H9 (cell line): ENCODE data around the gene RPP38. TPM values are rescaled to one million over a fixed set of nuclear protein-coding genes. Genes with fewer than 3 reads are reported as not detected.

ENCODE experiments used
- DNase-seq: peaks from one replicate; pipeline ENCODE4 v3.0.0-alpha.2; 2017
- H2AFZ ChIP-seq: one replicate; pipeline ENCODE4 v1.6.1; 2013; ENCODE audit warnings: mild to moderate bottlenecking, low read length, control low read depth, moderate library complexity
- H2AK5ac ChIP-seq: 2 replicates; pipeline ENCODE4 v1.6.1; 2013; ENCODE audit warnings: low read length, control low read depth, mixed read lengths; ENCODE audit not compliant: insufficient read length
- H2BK120ac ChIP-seq: one replicate; pipeline ENCODE4 v1.6.1; 2013; ENCODE audit warnings: low read depth, mild to moderate bottlenecking, low read length, control low read depth, inconsistent platforms; ENCODE audit not compliant: poor library complexity, severe bottlenecking
- H2BK12ac ChIP-seq: 2 replicates; pipeline ENCODE4 v1.6.1; 2013; ENCODE audit warnings: low read length, control low read depth, mixed read lengths, low read depth; ENCODE audit not compliant: insufficient read length
- H2BK15ac ChIP-seq: 2 replicates; pipeline ENCODE4 v1.6.1; 2013; ENCODE audit warnings: low read depth, low read length, control low read depth
- H2BK20ac ChIP-seq: one replicate; pipeline ENCODE4 v1.6.1; 2013; ENCODE audit warnings: low read depth, mild to moderate bottlenecking, low read length, control low read depth, inconsistent platforms; ENCODE audit not compliant: poor library complexity, severe bottlenecking
- H2BK5ac ChIP-seq: 2 replicates; pipeline ENCODE4 v1.6.1; 2013; ENCODE audit warnings: low read length, control low read depth, mixed read lengths; ENCODE audit not compliant: insufficient read length
- H3K14ac ChIP-seq: 2 replicates; pipeline ENCODE4 v1.6.1; 2013; ENCODE audit warnings: low read length, control low read depth; ENCODE audit not compliant: insufficient read depth
- H3K18ac ChIP-seq: 2 replicates; pipeline ENCODE4 v1.6.1; 2013; ENCODE audit warnings: low read depth, mild to moderate bottlenecking, mixed read lengths, low read length, control low read depth; ENCODE audit not compliant: insufficient read length
- H3K23ac ChIP-seq: 2 replicates; pipeline ENCODE4 v1.6.1; 2013; ENCODE audit warnings: low read length, control low read depth, mixed read lengths, low read depth; ENCODE audit not compliant: insufficient read length
- H3K23me2 ChIP-seq: 2 replicates; pipeline ENCODE4 v1.6.1; 2013; ENCODE audit warnings: low read depth, mild to moderate bottlenecking, mixed read lengths, low read length, control low read depth; ENCODE audit not compliant: insufficient read length, poor library complexity, severe bottlenecking
- H3K27ac ChIP-seq: 2 replicates; pipeline ENCODE4 v1.5.1; 2013; ENCODE audit warnings: low read length, control low read depth, mixed read lengths, low read depth; ENCODE audit not compliant: insufficient read length
- H3K27me3 ChIP-seq: 2 replicates; pipeline ENCODE4 v1.6.1; 2013; ENCODE audit warnings: low read length, control low read depth, inconsistent platforms; ENCODE audit not compliant: insufficient read depth
- H3K4ac ChIP-seq: 2 replicates; pipeline ENCODE4 v1.6.1; 2013; ENCODE audit warnings: low read depth, mild to moderate bottlenecking, control low read depth, inconsistent platforms, low read length, moderate library complexity
- H3K4me1 ChIP-seq: 2 replicates; pipeline ENCODE4 v1.6.1; 2013; ENCODE audit warnings: low read length, control low read depth, inconsistent platforms; ENCODE audit not compliant: insufficient read depth
- H3K4me2 ChIP-seq: 2 replicates; pipeline ENCODE4 v1.6.1; 2013; ENCODE audit warnings: low read length, control low read depth, mixed read lengths; ENCODE audit not compliant: insufficient read length, insufficient read depth
- H3K56ac ChIP-seq: 2 replicates; pipeline ENCODE4 v1.6.1; 2013; ENCODE audit warnings: low read depth, mild to moderate bottlenecking, mixed read lengths, low read length, control low read depth; ENCODE audit not compliant: insufficient read length
- H3K79me1 ChIP-seq: 2 replicates; pipeline ENCODE4 v1.6.1; 2013; ENCODE audit warnings: low read depth, mild to moderate bottlenecking, moderate library complexity, low read length, control low read depth, inconsistent platforms; ENCODE audit not compliant: insufficient read depth, poor library complexity, severe bottlenecking
- H3K79me2 ChIP-seq: 2 replicates; pipeline ENCODE4 v1.6.1; 2013; ENCODE audit warnings: low read length, control low read depth, inconsistent platforms; ENCODE audit not compliant: insufficient read depth
- H3K9ac ChIP-seq: 2 replicates; pipeline ENCODE4 v1.6.1; 2013; ENCODE audit warnings: low read length, control low read depth, mixed read lengths; ENCODE audit not compliant: insufficient read length; ENCODE audit errors: extremely low read depth
- H3K9me3 ChIP-seq: one replicate; pipeline ENCODE4 v1.6.1; 2013; ENCODE audit warnings: low read depth, low read length, inconsistent platforms; ENCODE audit not compliant: control insufficient read depth
- H3T11ph ChIP-seq: one replicate; pipeline ENCODE4 v1.6.1; 2013; ENCODE audit warnings: mild to moderate bottlenecking, low read length, control low read depth, inconsistent platforms
- H4K20me1 ChIP-seq: one replicate; pipeline ENCODE4 v1.6.1; 2013; ENCODE audit not compliant: control insufficient read depth, insufficient read length, insufficient read depth
- H4K5ac ChIP-seq: 2 replicates; pipeline ENCODE4 v1.6.1; 2013; ENCODE audit warnings: low read depth, mild to moderate bottlenecking, mixed read lengths, low read length, control low read depth; ENCODE audit not compliant: insufficient read length
- H4K8ac ChIP-seq: replicated peaks from 2 replicates; pipeline ENCODE4 v1.6.1; 2013; ENCODE audit warnings: low read length, control low read depth, mixed read lengths, low read depth; ENCODE audit not compliant: insufficient read length
- H4K91ac ChIP-seq: 2 replicates; pipeline ENCODE4 v1.6.1; 2013; ENCODE audit warnings: low read depth, mild to moderate bottlenecking, moderate library complexity, mixed read lengths, low read length, control low read depth; ENCODE audit not compliant: insufficient read length
- H3K27ac Mint-ChIP-seq, 3 experiments: 2 replicates in 2 of 3; 3 replicates in 1 of 3; pipeline ENCODE4 v1.8.0; 2020 to 2021; ENCODE audit warnings: mixed read lengths in 3 of 3, mild to moderate bottlenecking in 1 of 3, moderate library complexity in 1 of 3
- H3K27me3 Mint-ChIP-seq: 2 replicates; pipeline ENCODE4 v1.8.0; 2021; ENCODE audit warnings: low read depth, mild to moderate bottlenecking, moderate library complexity, mixed read lengths
- H3K36me3 Mint-ChIP-seq, 3 experiments: 2 replicates in 2 of 3; 3 replicates in 1 of 3; pipeline ENCODE4 v1.8.0; 2020 to 2021; ENCODE audit warnings: low read depth in 3 of 3, mixed read lengths in 3 of 3; ENCODE audit not compliant: insufficient read depth in 1 of 3
- H3K4me1 Mint-ChIP-seq, 2 experiments: 2 replicates each; pipeline ENCODE4 v1.8.0; 2020; ENCODE audit warnings: mixed read lengths in 2 of 2
- H3K4me3 Mint-ChIP-seq, 2 experiments: 2 replicates in 1 of 2; 3 replicates in 1 of 2; pipeline ENCODE4 v1.8.0; 2020 to 2021; ENCODE audit warnings: mild to moderate bottlenecking in 2 of 2, mixed read lengths in 2 of 2, moderate library complexity in 1 of 2
- H3K9me3 Mint-ChIP-seq, 2 experiments: 2 replicates in 1 of 2; 3 replicates in 1 of 2; pipeline ENCODE4 v1.8.0; 2020; ENCODE audit warnings: mild to moderate bottlenecking in 2 of 2, mixed read lengths in 2 of 2, moderate library complexity in 1 of 2
- CTCF ChIP-seq: fragments of 200-600 bp; sonication (generic); conservative IDR thresholded peaks from 3 replicates; pipeline ENCODE4 v1.8.0; 2021; ENCODE audit warnings: antibody characterized with exemption, mild to moderate bottlenecking
- WGBS: extraction: QIAGEN DNeasy Blood & Tissue Kit; methylation state at CpG from one replicate; pipeline ENCODE4 v1.1.7; 2013; ENCODE audit warnings: missing lambda C conversion rate, low lambda C conversion rate, mixed read lengths; ENCODE audit not compliant: insufficient read length; ENCODE audit errors: extremely low coverage; 5-methylcytosine and 5-hydroxymethylcytosine counted together
- total RNA-seq: library from RNA; stranded (reverse); gene quantifications from 2 replicates; pipeline ENCODE4 v1.2.1, GENCODE V29; 2021

Gene RPP38
- total RNA-seq, 1 experiment from 2014 or later: 26.6 TPM

GRCh38 chr10:15147594-15148392 is 50.6 kb downstream of the RPP38 start:
- H3K79me2 ChIP-seq: peaks cover 3% of the 10 kb centered on the region; the same call in 1 of the 2 replicates
- no CpG with 5 or more reads among the region's 4 CpGs for WGBS
- H3K27ac ChIP-seq: no peak overlapping the region

More at GRCh38 chr10:15147594-15148392, 50.6 kb downstream of the RPP38 start:
- H4K20me1 ChIP-seq: no peaks in the 10 kb centered on the region
- H2AK5ac ChIP-seq: no peak overlapping the region
- H2BK12ac ChIP-seq: no peak overlapping the region
- no peaks in the 10 kb centered on the region for H3K27me3 ChIP-seq
- H2BK20ac ChIP-seq: no peak overlapping the region
- H2BK15ac ChIP-seq: no peak overlapping the region
- no peaks in the 10 kb centered on the region for H3K27me3 Mint-ChIP-seq
- TF ChIP-seq CTCF: no peak
- no peak overlapping the region for H2BK120ac ChIP-seq
- no peak overlapping the region for H3K56ac ChIP-seq
- no peaks in the 10 kb centered on the region for H3K23me2 ChIP-seq
- H3T11ph ChIP-seq: no peak overlapping the region
- H3K18ac ChIP-seq: no peak overlapping the region
- H2BK5ac ChIP-seq: no peak overlapping the region
- no peak overlapping the region for H3K4me2 ChIP-seq
- no peak overlapping the region for H3K9ac ChIP-seq
- H3K9me3 Mint-ChIP-seq: no peaks in the 10 kb centered on the region; a peak in 1 of 5 replicates
- no peak overlapping the region for H3K14ac ChIP-seq
- H4K8ac ChIP-seq: no peak overlapping the region
- no peaks in the 10 kb centered on the region for H3K79me1 ChIP-seq
- no peak overlapping the region for H4K91ac ChIP-seq
- H3K4me1 ChIP-seq: no peaks in the 10 kb centered on the region
- no peak for DNase-seq
- H3K27ac Mint-ChIP-seq: no peak overlapping the region
- no peak overlapping the region for H2AFZ ChIP-seq
- no peak overlapping the region for H3K4ac ChIP-seq
- no peak overlapping the region for H4K5ac ChIP-seq
- H3K23ac ChIP-seq: no peak overlapping the region
- H3K4me3 Mint-ChIP-seq: no peak overlapping the region
- no peaks in the 10 kb centered on the region; a peak in 1 of 4 replicates for H3K4me1 Mint-ChIP-seq
- H3K9me3 ChIP-seq: no peaks in the 10 kb centered on the region
- H3K36me3 Mint-ChIP-seq: no peaks in the 10 kb centered on the region
